Tongue (tissue), 2 donors: ENCODE results near the gene IL11. TPM values are rescaled to one million over a fixed set of nuclear protein-coding genes. Genes with fewer than 3 reads are reported as not detected.

Experiments
- DNase-seq: peaks from one replicate; pipeline ENCODE4 v3.0.0-alpha.2; 2015
- total RNA-seq: library from RNA; depleted of rRNA; stranded (reverse); fragments of >200 nt; gene quantifications from one replicate; pipeline ENCODE4 v1.2.3, GENCODE V29; 2014

The IL11 gene
- total RNA-seq, 1 donor from 2014 or later, result not detected

DNA sequence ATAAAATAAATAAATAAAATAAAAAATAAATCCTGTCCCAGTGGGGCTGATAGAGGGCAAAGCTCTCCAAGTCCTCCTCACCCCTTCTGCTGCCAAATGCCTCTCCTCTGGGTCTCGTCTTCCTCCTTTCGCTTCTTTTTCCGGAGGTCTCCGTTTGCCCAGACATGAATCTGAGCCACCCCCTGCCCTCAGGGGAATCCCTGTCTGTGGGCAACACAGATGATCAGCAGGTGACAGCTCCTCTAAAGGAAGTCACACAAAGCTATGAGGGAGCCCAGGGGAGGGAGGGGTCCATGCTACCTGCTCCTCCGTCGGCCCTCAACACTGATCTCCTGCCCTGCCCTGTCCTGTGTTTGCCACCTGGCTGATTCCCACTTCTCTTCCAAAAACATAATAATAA, 45.6 kb downstream of the IL11 start:
- DNase-seq, result no peak

DNA sequence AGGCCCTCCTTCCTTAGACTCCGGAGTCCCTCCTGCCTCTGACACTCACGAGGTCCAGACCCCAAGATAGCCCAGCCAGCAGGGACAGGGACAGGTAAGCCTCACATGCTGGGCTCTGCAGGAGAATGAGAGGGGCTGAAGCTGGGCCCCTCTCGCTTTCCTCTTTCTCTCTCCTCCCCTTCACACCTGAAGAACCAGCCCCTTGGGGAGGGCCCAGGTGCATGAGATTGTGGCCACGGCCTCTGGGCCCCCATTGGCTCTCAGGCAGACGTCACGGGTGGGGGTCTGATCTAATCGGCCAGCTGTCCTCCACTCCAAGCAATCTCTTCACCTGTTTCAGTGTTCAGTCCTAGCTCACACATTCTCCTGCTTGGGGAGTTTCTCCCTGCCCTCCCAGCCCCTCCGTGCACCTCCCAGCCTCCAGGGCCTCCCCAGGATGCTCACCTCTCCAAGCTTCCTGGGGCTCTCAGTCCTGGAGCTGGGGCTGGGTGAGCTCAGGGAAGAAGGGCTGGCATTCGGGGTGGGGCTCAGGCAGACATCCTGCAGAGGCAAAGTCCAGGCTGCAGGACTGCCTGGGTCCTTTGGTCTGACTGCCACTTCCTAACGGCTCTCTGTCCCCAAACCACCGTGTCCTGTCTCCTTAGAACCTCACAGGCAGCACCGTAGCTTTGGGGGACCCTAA, 47.9 kb downstream of the IL11 start:
- DNase-seq, result no peak

DNA sequence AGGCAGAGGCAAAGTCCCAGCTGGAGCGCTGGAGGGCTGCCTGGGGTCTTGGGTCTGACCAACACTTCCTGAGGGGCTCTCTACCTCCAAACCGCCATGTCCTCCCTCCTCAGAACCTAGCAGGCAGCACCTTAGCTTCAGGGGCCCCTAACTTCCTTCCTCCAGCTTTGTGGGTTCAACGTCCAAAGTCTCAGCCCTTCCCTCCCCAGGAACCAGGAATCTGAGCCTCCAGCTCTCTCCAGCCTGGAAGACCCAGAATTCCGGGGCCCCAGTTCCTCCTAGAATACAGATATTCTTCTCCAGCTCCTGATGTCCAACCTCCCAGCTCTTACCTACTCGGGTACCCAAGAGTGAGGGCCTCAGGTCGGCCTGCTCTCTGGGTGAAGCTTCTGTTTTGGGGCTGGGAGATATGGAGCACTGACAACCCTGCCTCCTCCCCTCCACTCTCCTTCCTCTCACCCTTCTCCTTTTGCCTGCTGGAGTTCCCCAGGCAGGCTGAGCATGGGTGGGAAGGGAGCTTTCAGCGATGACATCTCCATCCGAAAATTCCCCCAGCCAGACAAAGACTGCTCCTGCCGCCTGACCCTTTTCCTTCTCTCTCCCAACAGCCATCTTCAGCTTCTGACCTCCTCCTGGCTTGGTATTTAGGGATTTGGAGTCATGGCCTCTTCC, 48.7 kb downstream of the IL11 start:
- no peak for DNase-seq

DNA sequence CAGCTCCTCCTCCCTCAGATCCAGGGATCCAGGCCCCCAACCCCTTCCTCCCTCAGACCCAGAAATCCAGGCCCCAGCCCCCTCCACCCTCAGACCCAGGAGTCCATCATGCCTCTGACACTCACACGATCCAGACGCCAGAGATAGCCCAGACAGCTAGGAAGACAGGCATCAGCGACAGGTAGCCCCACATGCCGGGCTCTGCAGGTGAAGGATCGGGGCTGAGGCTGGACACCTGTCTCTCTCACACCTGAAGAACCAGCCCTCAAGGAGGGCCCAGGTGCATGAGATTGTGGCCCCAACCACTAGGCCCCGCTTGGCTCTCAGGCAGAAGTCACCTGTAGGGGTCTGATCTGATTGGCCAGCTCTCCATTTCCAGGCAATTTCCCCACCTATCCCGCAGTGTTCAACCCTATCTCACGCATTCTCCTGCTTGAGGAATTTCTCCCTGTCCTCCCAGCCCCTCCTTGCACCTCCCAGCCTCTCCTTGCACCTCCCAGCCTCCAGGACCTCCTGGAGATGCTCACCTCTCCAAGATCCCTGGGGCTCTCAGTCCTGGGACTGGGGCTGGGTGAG, 49.3 kb downstream of the IL11 start:
- no peak for DNase-seq

GRCh38 chr19:55319785-55320184, 50.5 kb downstream of the IL11 start:
- DNase-seq, result peak; percentile 80

GRCh38 chr19:55316646-55317045, 53.6 kb downstream of the IL11 start:
- DNase-seq, result no peak

- DNase-seq, result no peak
Measured at GRCh38 chr19:55315956-55316525, 54.2 kb downstream of the IL11 start.

DNA sequence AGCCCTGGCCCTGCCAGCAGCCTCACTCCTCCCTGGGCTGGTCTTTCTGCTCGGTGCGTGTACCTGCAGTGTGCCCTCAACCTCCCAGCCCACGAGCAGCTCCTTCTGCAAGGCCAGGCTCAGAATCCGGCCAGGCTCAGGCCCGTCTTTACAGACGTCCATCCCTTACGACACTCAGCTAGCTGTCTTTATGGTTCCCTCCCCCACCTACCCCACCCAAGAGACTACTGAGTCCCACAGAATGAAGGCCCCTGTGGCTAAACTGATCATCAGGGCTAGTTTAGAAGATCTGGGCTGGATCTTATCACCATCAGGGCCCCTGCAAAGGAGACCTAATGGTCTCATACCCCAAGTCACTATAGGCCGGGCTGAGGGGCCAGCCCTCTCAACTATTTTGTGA, 55.9 kb downstream of the IL11 start:
- no peak for DNase-seq

Other genes with a start within 250 kb of the IL11 start
- 338 TPM for gene TNNT1, start 221.3 kb downstream of the IL11 start, total RNA-seq
- 1.7 TPM for gene TNNI3, start 212.7 kb downstream of the IL11 start, total RNA-seq
- gene DNAAF3, start 203.8 kb downstream of the IL11 start, total RNA-seq, result 0.51 TPM
- gene SYT5, start 190.2 kb downstream of the IL11 start, total RNA-seq, result not detected
- 3.9 TPM for gene PTPRH, start 161.0 kb downstream of the IL11 start, total RNA-seq
- gene TMEM86B, start 141.7 kb downstream of the IL11 start, total RNA-seq, result 0.72 TPM
- 33.4 TPM for gene PPP6R1, start 111.4 kb downstream of the IL11 start, total RNA-seq
- 27.5 TPM for gene HSPBP1, start 90.4 kb downstream of the IL11 start, total RNA-seq
- gene BRSK1, start 86.5 kb downstream of the IL11 start, total RNA-seq, result 5.0 TPM
- gene TMEM150B, start 45.1 kb downstream of the IL11 start, total RNA-seq, result not detected
- gene KMT5C, start 30.6 kb downstream of the IL11 start, total RNA-seq, result 13.3 TPM
- 0.72 TPM for gene COX6B2, start 15.7 kb downstream of the IL11 start, total RNA-seq
- gene GARIN5B, start 7.2 kb downstream of the IL11 start, total RNA-seq, result not detected
- gene TMEM190, start 6.4 kb upstream of the IL11 start, total RNA-seq, result not detected
- gene TMEM238, start 13.8 kb upstream of the IL11 start, total RNA-seq, result 4.2 TPM
- gene RPL28, start 15.5 kb upstream of the IL11 start, total RNA-seq, result 453 TPM
- gene UBE2S, start 37.3 kb upstream of the IL11 start, total RNA-seq, result 20.7 TPM
- not detected for gene SHISA7, start 72.8 kb upstream of the IL11 start, total RNA-seq
- 39.3 TPM for gene ISOC2, start 91.2 kb upstream of the IL11 start, total RNA-seq
- not detected for gene C19orf85, start 94.3 kb upstream of the IL11 start, total RNA-seq
- 4.4 TPM for gene ZNF628, start 106.2 kb upstream of the IL11 start, total RNA-seq
- 12.0 TPM for gene NAT14, start 114.7 kb upstream of the IL11 start, total RNA-seq
- 29.2 TPM for gene SSC5D, start 118.0 kb upstream of the IL11 start, total RNA-seq
- 10.2 TPM for gene SBK2, start 166.7 kb upstream of the IL11 start, total RNA-seq
- gene SBK3, start 175.1 kb upstream of the IL11 start, total RNA-seq, result not detected
- gene ZNF579, start 210.4 kb upstream of the IL11 start, total RNA-seq, result 4.1 TPM
- gene FIZ1, start 229.1 kb upstream of the IL11 start, total RNA-seq, result 5.9 TPM
- gene ZNF524, start 229.8 kb upstream of the IL11 start, total RNA-seq, result 16.0 TPM
- gene ZNF865, start 235.2 kb upstream of the IL11 start, total RNA-seq, result 5.0 TPM